GM19452 (cell line): Measurements from ENCODE around the gene ZNF75A.
A peak's percentile ranks its signal among the peaks of the same experiment; 100 is the strongest.
"Not testable (repeated sequence)": the region's sequence is repeated elsewhere in the genome, so short reads cannot be mapped to it uniquely, and the experiment has no call there.

ENCODE experiments used
- ATAC-seq: cut with Tn5 transposase; IDR thresholded peaks from one replicate; pipeline ENCODE4 v1.9.1; 2021; ENCODE audit not compliant: unreplicated experiment

The ZNF75A gene

GRCh38 chr16:3305109-3306068 lies at the start of gene ZNF75A, which contains the start of gene TIGD7:
Gene ZNF75A (plus strand): TSS chr16:3305497. CDS start chr16:3308429, 2,932 bp downstream.
Gene TIGD7 (minus strand): TSS chr16:3305430. CDS start chr16:3300614, 4,816 bp downstream.
- peak; percentile 97 for ATAC-seq

GRCh38 chr16:3256146-3256865 lies 49.0 kb upstream of the ZNF75A start, which contains the start of gene MEFV:
Gene MEFV (minus strand): TSS chr16:3256633. CDS start chr16:3256587, 46 bp downstream.
- no peak for ATAC-seq

GRCh38 chr16:3256866-3257465 lies 48.3 kb upstream of the ZNF75A start:
- ATAC-seq = no peak

GRCh38 chr16:3259836-3260235 lies 45.5 kb upstream of the ZNF75A start:
- no peak for ATAC-seq

GRCh38 chr16:3262517-3262916 lies 42.8 kb upstream of the ZNF75A start:
- ATAC-seq = no peak

GRCh38 chr16:3264137-3265036 lies 40.9 kb upstream of the ZNF75A start:
- ATAC-seq = peak; percentile 85

- ATAC-seq = no peak
Observed at GRCh38 chr16:3266873-3267537, 38.3 kb upstream of the ZNF75A start.

- no peak for ATAC-seq
Observed at GRCh38 chr16:3268294-3268693, 37.0 kb upstream of the ZNF75A start.

- ATAC-seq = not testable (repeated sequence)
Observed at GRCh38 chr16:3270718-3271117, 34.6 kb upstream of the ZNF75A start.

- not testable (repeated sequence) for ATAC-seq
Observed at GRCh38 chr16:3271281-3271680, 34.0 kb upstream of the ZNF75A start.

- ATAC-seq = no peak
Observed at GRCh38 chr16:3274490-3274889, 30.8 kb upstream of the ZNF75A start.

GRCh38 chr16:3274947-3275346 lies 30.4 kb upstream of the ZNF75A start:
- ATAC-seq = no peak

GRCh38 chr16:3276679-3277078 lies 28.6 kb upstream of the ZNF75A start:
- ATAC-seq = no peak

- no peak for ATAC-seq
Observed at GRCh38 chr16:3281222-3281820, 24.0 kb upstream of the ZNF75A start.

GRCh38 chr16:3282103-3282729 lies 23.1 kb upstream of the ZNF75A start:
- peak; percentile 24 for ATAC-seq

- peak; percentile 70 for ATAC-seq
Observed at GRCh38 chr16:3282730-3283542, 22.4 kb upstream of the ZNF75A start, which contains the start of gene ZNF263. Gene ZNF263 (plus strand): TSS chr16:3283491. CDS start chr16:3283819, 328 bp downstream.

- no peak for ATAC-seq
Observed at GRCh38 chr16:3283543-3284447, 21.5 kb upstream of the ZNF75A start.
